Karpas-422 (cell line): ENCODE data around the gene ZNF692. TPM values are rescaled to one million over a fixed set of nuclear protein-coding genes. Genes with fewer than 3 reads are reported as not detected.
A peak's percentile ranks its signal among the peaks of the same experiment; 100 is the strongest.

ENCODE experiments used
- DNase-seq: peaks from one replicate; pipeline ENCODE4 v3.0.0-alpha.2; 2015
- H2AFZ ChIP-seq: fragments of 200-600 bp; sonication (generic); 2 replicates; pipeline ENCODE4 v1.6.1; 2014; ENCODE audit warnings: antibody characterized with exemption, low read length, mixed read lengths
- H3K27ac ChIP-seq: fragments of 200-600 bp; sonication (generic); 2 replicates; pipeline ENCODE4 v1.5.1; 2014; ENCODE audit warnings: mild to moderate bottlenecking, low read length, moderate library complexity
- H3K27me3 ChIP-seq: fragments of 200-600 bp; sonication (generic); 2 replicates; pipeline ENCODE4 v1.6.1; 2014; ENCODE audit warnings: low read length, mixed read lengths
- H3K36me3 ChIP-seq: fragments of 200-600 bp; sonication (generic); 2 replicates; pipeline ENCODE4 v1.6.1; 2014; ENCODE audit warnings: low read length, mixed read lengths; ENCODE audit not compliant: insufficient read depth
- H3K4me1 ChIP-seq: fragments of 200-600 bp; sonication (generic); 2 replicates; pipeline ENCODE4 v1.6.1; 2014; ENCODE audit warnings: mild to moderate bottlenecking, low read length, mixed read lengths
- H3K4me2 ChIP-seq: fragments of 200-600 bp; sonication (generic); 2 replicates; pipeline ENCODE4 v1.6.1; 2014; ENCODE audit warnings: low read length, low read depth, mild to moderate bottlenecking; ENCODE audit not compliant: poor library complexity, severe bottlenecking
- H3K4me3 ChIP-seq: fragments of 200-600 bp; sonication (generic); 2 replicates; pipeline ENCODE4 v1.5.1; 2014; ENCODE audit warnings: mild to moderate bottlenecking, antibody characterized with exemption, low read length, mixed read lengths
- H3K79me2 ChIP-seq: fragments of 200-600 bp; sonication (generic); 2 replicates; pipeline ENCODE4 v1.6.1; 2014; ENCODE audit warnings: mild to moderate bottlenecking, low read length, mixed read lengths
- H3K9ac ChIP-seq: fragments of 200-600 bp; sonication (generic); 2 replicates; pipeline ENCODE4 v1.6.0; 2014; ENCODE audit warnings: low read length
- H3K9me2 ChIP-seq: fragments of 200-600 bp; sonication (generic), shearing (Covaris generic); replicated peaks from 2 replicates; pipeline ENCODE4 v1.6.0; 2014; ENCODE audit warnings: mild to moderate bottlenecking, low read length, moderate library complexity; ENCODE audit not compliant: insufficient read depth
- H3K9me3 ChIP-seq: fragments of 300-700, 200-600 bp; sonication (generic); 2 replicates; pipeline ENCODE4 v1.6.1; 2014; ENCODE audit warnings: low read length, mixed read lengths
- H4K20me1 ChIP-seq: fragments of 200-600 bp; sonication (generic); 2 replicates; pipeline ENCODE4 v1.6.1; 2014; ENCODE audit warnings: mild to moderate bottlenecking, antibody characterized with exemption, low read length, low read depth; ENCODE audit not compliant: insufficient read depth
- total RNA-seq: library from RNA; depleted of rRNA; stranded (reverse); fragments of >200 nt; shearing (Covaris generic); gene quantifications from 2 replicates; pipeline ENCODE4 v1.2.3, GENCODE V29; 2014; ENCODE audit warnings: low replicate concordance; rRNA removed

The ZNF692 gene
- total RNA-seq = 27.2 and 62.6 TPM in 2 replicates

GRCh38 chr1:248858891-248859889 is at the start of gene ZNF692:
Gene ZNF692, minus strand, starts transcription at chr1:248859085. Its CDS starts 776 bp downstream, at chr1:248858309.
- Histone ChIP-seq H4K20me1 (no peaks in the 10 kb centered on the region), H3K9me2 (no peaks in the 10 kb centered on the region), H3K79me2 (peaks cover 31% of the 10 kb centered on the region), H3K27me3 (no peaks in the 10 kb centered on the region), H3K36me3 (peaks cover 5% of the 10 kb centered on the region), H2AFZ (peak within 1 kb of the TSS; percentile 74), H3K27ac (peak within 1 kb of the TSS; percentile 65), H3K9me3 (no peaks in the 10 kb centered on the region), H3K4me2 (peak within 1 kb of the TSS; percentile 86), H3K4me1 (peaks cover 56% of the 10 kb centered on the region), H3K4me3 (peak within 1 kb of the TSS; percentile 86), H3K9ac (peak within 1 kb of the TSS; percentile 97)
- DNase-seq = peak; percentile 99

GRCh38 chr1:248906753-248907661 is 48.1 kb upstream of the ZNF692 start:
- Histone ChIP-seq H2AFZ (0 out of 2 replicates have a peak overlapping the region, but pooled peaks have one; percentile 16), H4K20me1 (no peaks in the 10 kb centered on the region), H3K27me3 (no peaks in the 10 kb centered on the region), H3K36me3 (no peaks in the 10 kb centered on the region), H3K4me3 (peak overlapping the region; percentile 79), H3K79me2 (peaks cover 45% of the 10 kb centered on the region), H3K9ac (peak overlapping the region; percentile 73), H3K4me1 (peaks cover 43% of the 10 kb centered on the region), H3K9me3 (no peaks in the 10 kb centered on the region), H3K9me2 (no peaks in the 10 kb centered on the region), H3K27ac (peak overlapping the region; percentile 64), H3K4me2 (peak overlapping the region; percentile 86)
- no peak for DNase-seq

- H3K4me1 ChIP-seq = peaks cover 41% of the 10 kb centered on the region
- DNase-seq = peak; percentile 97
- peak within 1 kb of the TSS; percentile 73 for H3K9ac ChIP-seq
Observed at GRCh38 chr1:248906009-248906752, 47.3 kb upstream of the ZNF692 start, which contains the start of gene PGBD2. Gene PGBD2, plus strand, starts transcription at chr1:248906235. Its CDS starts 7,628 bp downstream, at chr1:248913863.

GRCh38 chr1:248905662-248906008 is 46.8 kb upstream of the ZNF692 start:
- Histone ChIP-seq H3K9me2 (no peaks in the 10 kb centered on the region), H3K79me2 (peaks cover 40% of the 10 kb centered on the region), H3K9ac (peak overlapping the region; percentile 73), H3K27ac (peak overlapping the region; percentile 59), H3K4me2 (peak overlapping the region; percentile 80), H3K27me3 (no peaks in the 10 kb centered on the region), H3K9me3 (no peaks in the 10 kb centered on the region), H3K36me3 (no peaks in the 10 kb centered on the region), H2AFZ (peak overlapping the region; percentile 72), H4K20me1 (no peaks in the 10 kb centered on the region), H3K4me3 (peak overlapping the region; percentile 65), H3K4me1 (peaks cover 41% of the 10 kb centered on the region)
- DNase-seq = no peak

More at GRCh38 chr1:248906009-248906752, 47.3 kb upstream of the ZNF692 start, which contains the start of gene PGBD2:
- Histone ChIP-seq H3K4me2 (peak within 1 kb of the TSS; percentile 86), H3K9me2 (no peaks in the 10 kb centered on the region), H3K36me3 (no peaks in the 10 kb centered on the region), H3K79me2 (peaks cover 40% of the 10 kb centered on the region), H4K20me1 (no peaks in the 10 kb centered on the region), H3K9me3 (no peaks in the 10 kb centered on the region), H2AFZ (peak within 1 kb of the TSS; percentile 72), H3K27ac (peak within 1 kb of the TSS; percentile 64), H3K4me3 (peak within 1 kb of the TSS; percentile 79), H3K27me3 (no peaks in the 10 kb centered on the region)

GRCh38 chr1:248904437-248905216 is 45.7 kb upstream of the ZNF692 start:
- Histone ChIP-seq H3K4me2 (peak overlapping the region; percentile 80), H3K27ac (no peak overlapping the region)

GRCh38 chr1:248901578-248901977 is 42.7 kb upstream of the ZNF692 start:
- H3K79me2 ChIP-seq = no peaks in the 10 kb centered on the region
- no peaks in the 10 kb centered on the region for H3K9me2 ChIP-seq
- no peak overlapping the region for H3K4me2 ChIP-seq
- H3K9me3 ChIP-seq = no peaks in the 10 kb centered on the region
- peaks cover 9% of the 10 kb centered on the region for H3K4me1 ChIP-seq
- H2AFZ ChIP-seq = no peak overlapping the region
- H3K27me3 ChIP-seq = no peaks in the 10 kb centered on the region
- H3K9ac ChIP-seq = no peak overlapping the region
- no peaks in the 10 kb centered on the region for H4K20me1 ChIP-seq
- H3K36me3 ChIP-seq = no peaks in the 10 kb centered on the region
- no peak overlapping the region for H3K27ac ChIP-seq
- DNase-seq = no peak
- H3K4me3 ChIP-seq = no peak overlapping the region

More at GRCh38 chr1:248904437-248905216, 45.7 kb upstream of the ZNF692 start:
- Histone ChIP-seq H3K36me3 (no peaks in the 10 kb centered on the region), H3K27me3 (no peaks in the 10 kb centered on the region), H3K9me2 (no peaks in the 10 kb centered on the region), H2AFZ (no peak overlapping the region; the same call in 1 of the 2 replicates), H3K9me3 (no peaks in the 10 kb centered on the region), H3K79me2 (peaks cover 30% of the 10 kb centered on the region), H4K20me1 (no peaks in the 10 kb centered on the region), H3K4me1 (peaks cover 37% of the 10 kb centered on the region), H3K4me3 (peak overlapping the region; percentile 65; the same call in 1 of the 2 replicates), H3K9ac (no peak overlapping the region; the same call in 1 of the 2 replicates)
- DNase-seq = no peak

GRCh38 chr1:248900637-248901036 is 41.8 kb upstream of the ZNF692 start:
- DNase-seq = no peak
- H2AFZ ChIP-seq = no peak overlapping the region
- no peaks in the 10 kb centered on the region for H3K36me3 ChIP-seq
- no peaks in the 10 kb centered on the region for H3K27me3 ChIP-seq
- H3K79me2 ChIP-seq = no peaks in the 10 kb centered on the region
- no peaks in the 10 kb centered on the region for H4K20me1 ChIP-seq
- no peak overlapping the region for H3K27ac ChIP-seq
- H3K9me3 ChIP-seq = no peaks in the 10 kb centered on the region
- no peak overlapping the region for H3K4me3 ChIP-seq
- peaks cover 6% of the 10 kb centered on the region for H3K4me1 ChIP-seq
- H3K4me2 ChIP-seq = no peak overlapping the region
- H3K9ac ChIP-seq = no peak overlapping the region
- no peaks in the 10 kb centered on the region for H3K9me2 ChIP-seq
